DND-41 (cell line): Measurements from ENCODE around the gene TMEM259.

Experiments used
- ATAC-seq: fragments of 200-7000 bp; cut with Tn5 transposase; 3 replicates; pipeline ENCODE4 v1.9.1; 2021; ENCODE audit warnings: low read depth; ENCODE audit not compliant: insufficient read depth
- DNase-seq: peaks from one replicate; pipeline ENCODE4 v3.0.0-alpha.2; 2020
- H2AFZ ChIP-seq: 2 replicates; pipeline ENCODE4 v1.6.0; 2012; ENCODE audit warnings: low read depth, low read length
- H3K27ac ChIP-seq: 2 replicates; pipeline ENCODE4 v1.5.1; 2012; ENCODE audit warnings: low read length, inconsistent platforms
- H3K27me3 ChIP-seq: fragments of 200-600 bp; sonication (generic); 2 replicates; pipeline ENCODE4 v1.6.0; 2012; ENCODE audit warnings: low read length, mild to moderate bottlenecking, inconsistent platforms; ENCODE audit not compliant: insufficient read depth, poor library complexity
- H3K36me3 ChIP-seq: 2 replicates; pipeline ENCODE4 v1.5.1; 2012; ENCODE audit warnings: low read length, inconsistent platforms; ENCODE audit not compliant: insufficient read depth
- H3K4me1 ChIP-seq: 2 replicates; pipeline ENCODE4 v1.5.1; 2012; ENCODE audit warnings: mild to moderate bottlenecking, low read length; ENCODE audit not compliant: insufficient read depth
- H3K4me2 ChIP-seq: 2 replicates; pipeline ENCODE4 v1.6.0; 2012; ENCODE audit warnings: mild to moderate bottlenecking, moderate library complexity, low read length, inconsistent platforms; ENCODE audit not compliant: insufficient read depth
- H3K4me3 ChIP-seq, 2 experiments: fragments of 200-600 bp in 1 of 2; shearing (Covaris generic) in 1 of 2; 2 replicates each; pipeline ENCODE4 v1.5.1; 2012 to 2016; ENCODE audit warnings: inconsistent platforms in 2 of 2, low read length in 2 of 2, mild to moderate bottlenecking in 2 of 2, low read depth in 1 of 2, moderate library complexity in 1 of 2
- H3K79me2 ChIP-seq: 2 replicates; pipeline ENCODE4 v1.6.0; 2012; ENCODE audit warnings: low read length, inconsistent platforms; ENCODE audit not compliant: insufficient read depth
- H3K9ac ChIP-seq: 2 replicates; pipeline ENCODE4 v1.6.0; 2012; ENCODE audit warnings: low read depth, mild to moderate bottlenecking, inconsistent platforms, low read length, moderate library complexity
- H3K9me3 ChIP-seq: 2 replicates; pipeline ENCODE4 v1.5.1; 2012; ENCODE audit warnings: low read length, moderate library complexity, mild to moderate bottlenecking, inconsistent platforms; ENCODE audit not compliant: insufficient read depth, severe bottlenecking
- H4K20me1 ChIP-seq: 2 replicates; pipeline ENCODE4 v1.6.0; 2012; ENCODE audit warnings: low read length; ENCODE audit not compliant: insufficient read depth
- CTCF ChIP-seq: IDR thresholded peaks from 2 replicates; pipeline ENCODE4 v1.5.1; 2012; ENCODE audit warnings: borderline replicate concordance, low read length, moderate library complexity, mild to moderate bottlenecking; ENCODE audit not compliant: poor library complexity, severe bottlenecking; ENCODE audit errors: extremely low read depth
- EZH2 ChIP-seq: IDR thresholded peaks from 3 replicates; pipeline ENCODE4 v1.6.1; 2012; ENCODE audit warnings: borderline replicate concordance, low read depth, mild to moderate bottlenecking, moderate library complexity, low read length, inconsistent platforms; ENCODE audit not compliant: severe bottlenecking

Gene TMEM259

GRCh38 chr19:1046117-1046626 lies 25.2 kb upstream of the TMEM259 start:
- H2AFZ ChIP-seq, result no peak overlapping the region
- TF ChIP-seq EZH2, result no peak
- no peak for TF ChIP-seq CTCF
- peaks cover 20% of the 10 kb centered on the region for H3K36me3 ChIP-seq
- no peaks in the 10 kb centered on the region for H3K9me3 ChIP-seq
- no peak for DNase-seq
- ATAC-seq, result no peak
- peaks cover 8% of the 10 kb centered on the region; the same call in 1 of the 2 replicates for H4K20me1 ChIP-seq
- H3K27me3 ChIP-seq, result no peaks in the 10 kb centered on the region
- H3K79me2 ChIP-seq, result no peaks in the 10 kb centered on the region
- no peak overlapping the region for H3K9ac ChIP-seq
- no peak overlapping the region for H3K4me3 ChIP-seq
- no peak overlapping the region for H3K27ac ChIP-seq
- peaks cover 10% of the 10 kb centered on the region for H3K4me1 ChIP-seq
- H3K4me2 ChIP-seq, result no peak overlapping the region

GRCh38 chr19:1045247-1045603 lies 24.3 kb upstream of the TMEM259 start:
- Histone ChIP-seq H3K79me2 (no peaks in the 10 kb centered on the region), H3K27me3 (no peaks in the 10 kb centered on the region), H3K36me3 (peaks cover 20% of the 10 kb centered on the region), H3K9ac (no peak overlapping the region), H3K4me1 (peaks cover 20% of the 10 kb centered on the region), H3K4me2 (no peak overlapping the region), H3K27ac (no peak overlapping the region), H4K20me1 (peaks cover 8% of the 10 kb centered on the region; the same call in 1 of the 2 replicates), H2AFZ (no peak overlapping the region), H3K4me3 (no peak overlapping the region), H3K9me3 (no peaks in the 10 kb centered on the region)
- TF ChIP-seq EZH2 (no peak), CTCF (no peak)
- peak; percentile 35 for ATAC-seq
- peak; percentile 61 for DNase-seq

GRCh38 chr19:1042689-1043511 lies 22.0 kb upstream of the TMEM259 start:
- H3K4me2 ChIP-seq, result no peak overlapping the region
- H3K4me3 ChIP-seq, result no peak overlapping the region
- no peaks in the 10 kb centered on the region for H3K79me2 ChIP-seq
- H3K36me3 ChIP-seq, result peaks cover 20% of the 10 kb centered on the region
- no peaks in the 10 kb centered on the region for H3K27me3 ChIP-seq
- H3K4me1 ChIP-seq, result peaks cover 42% of the 10 kb centered on the region
- H2AFZ ChIP-seq, result no peak overlapping the region
- no peak overlapping the region for H3K27ac ChIP-seq
- peaks cover 8% of the 10 kb centered on the region; the same call in 1 of the 2 replicates for H4K20me1 ChIP-seq
- ATAC-seq, result no peak
- no peak for TF ChIP-seq EZH2
- no peak for DNase-seq
- no peak overlapping the region for H3K9ac ChIP-seq
- no peaks in the 10 kb centered on the region for H3K9me3 ChIP-seq
